ENCODE data around the gene BRD4.

The BRD4 gene

GRCh38 chr19:15374796-15375440 is 42.6 kb upstream of the BRD4 start:
- Histone ChIP-seq H3K79me2 (ENCODE audit: control insufficient read depth, low read length) (peaks cover 83% of the 10 kb centered on the region), H3K9me2 (replicated peaks; ENCODE audit: control insufficient read depth, low read length) (no peaks in the 10 kb centered on the region), H3K27ac (ENCODE audit: low read depth, low read length) (no peak overlapping the region), H3K9me3 (ENCODE audit: control insufficient read depth, insufficient read depth, low read length) (no peaks in the 10 kb centered on the region), H3K27me3 (ENCODE audit: control insufficient read depth, low read length) (no peaks in the 10 kb centered on the region), H3K36me3 (ENCODE audit: control insufficient read depth, low read length) (peaks cover 77% of the 10 kb centered on the region), H3K4me2 (ENCODE audit: low read length) (no peak overlapping the region), H3F3A (ENCODE audit: control insufficient read depth, insufficient read depth) (no peaks in the 10 kb centered on the region), H4K20me1 (ENCODE audit: control insufficient read depth, insufficient read depth, low read depth, low read length) (peaks cover 21% of the 10 kb centered on the region; the same call in 1 of the 2 replicates), H3K4me1 (ENCODE audit: control insufficient read depth, low read length) (peaks cover 21% of the 10 kb centered on the region), H3K4me3 (ENCODE audit: low read length) (no peak overlapping the region)
- TF ChIP-seq EZH2phosphoT487 (IDR thresholded peaks at IDR 0.05; ENCODE audit: borderline replicate concordance, low read length) = no peak

GRCh38 chr19:15374105-15374651 is 41.8 kb upstream of the BRD4 start:
- Histone ChIP-seq H3K4me2 (ENCODE audit: low read length) (no peak overlapping the region), H3K9me3 (ENCODE audit: control insufficient read depth, insufficient read depth, low read length) (no peaks in the 10 kb centered on the region), H3K9me2 (replicated peaks; ENCODE audit: control insufficient read depth, low read length) (no peaks in the 10 kb centered on the region), H3K4me1 (ENCODE audit: control insufficient read depth, low read length) (peaks cover 21% of the 10 kb centered on the region), H3K36me3 (ENCODE audit: control insufficient read depth, low read length) (peaks cover 85% of the 10 kb centered on the region), H3F3A (ENCODE audit: control insufficient read depth, insufficient read depth) (no peaks in the 10 kb centered on the region), H3K4me3 (ENCODE audit: low read length) (no peak overlapping the region), H4K20me1 (ENCODE audit: control insufficient read depth, insufficient read depth, low read depth, low read length) (peaks cover 21% of the 10 kb centered on the region; the same call in 1 of the 2 replicates), H3K27me3 (ENCODE audit: control insufficient read depth, low read length) (no peaks in the 10 kb centered on the region), H3K27ac (ENCODE audit: low read depth, low read length) (no peak overlapping the region), H3K79me2 (ENCODE audit: control insufficient read depth, low read length) (peaks cover 80% of the 10 kb centered on the region)
- TF ChIP-seq EZH2phosphoT487 (IDR thresholded peaks at IDR 0.05; ENCODE audit: borderline replicate concordance, low read length) (no peak), CTCF (IDR thresholded peaks at IDR 0.05; ENCODE audit: low read depth, low read length, poor library complexity, severe bottlenecking) (no peak)

DNA sequence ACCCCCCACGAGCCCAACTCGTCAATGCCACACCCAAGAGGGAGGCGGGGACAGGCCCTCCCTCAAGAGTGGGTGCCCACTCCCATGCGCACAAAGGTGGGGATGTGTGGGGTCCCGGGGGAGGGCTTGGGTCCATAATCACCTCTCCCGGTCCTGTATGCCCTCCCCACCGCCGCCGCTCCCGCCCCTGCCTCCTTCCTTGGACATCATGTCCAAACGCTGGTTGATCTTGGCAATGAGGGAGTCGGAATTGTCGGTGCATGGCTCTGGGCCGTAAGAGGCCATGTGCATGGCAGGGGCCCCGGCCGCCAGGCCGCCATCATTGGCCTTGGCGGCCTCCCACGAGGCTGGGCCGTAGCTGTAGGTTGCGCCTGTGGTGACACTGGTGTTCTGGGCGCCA is 41.3 kb upstream of the BRD4 start:
- Histone ChIP-seq H3K9me2 (replicated peaks; ENCODE audit: control insufficient read depth, low read length) (no peaks in the 10 kb centered on the region), H3K27me3 (ENCODE audit: control insufficient read depth, low read length) (no peaks in the 10 kb centered on the region), H3F3A (ENCODE audit: control insufficient read depth, insufficient read depth) (no peaks in the 10 kb centered on the region), H3K36me3 (ENCODE audit: control insufficient read depth, low read length) (peaks cover 88% of the 10 kb centered on the region), H3K79me2 (ENCODE audit: control insufficient read depth, low read length) (peaks cover 74% of the 10 kb centered on the region), H3K27ac (ENCODE audit: low read depth, low read length) (no peak overlapping the region), H3K4me2 (ENCODE audit: low read length) (no peak overlapping the region), H4K20me1 (ENCODE audit: control insufficient read depth, insufficient read depth, low read depth, low read length) (peaks cover 21% of the 10 kb centered on the region; the same call in 1 of the 2 replicates), H3K4me3 (ENCODE audit: low read length) (no peak overlapping the region), H3K9me3 (ENCODE audit: control insufficient read depth, insufficient read depth, low read length) (no peaks in the 10 kb centered on the region), H3K4me1 (ENCODE audit: control insufficient read depth, low read length) (peaks cover 21% of the 10 kb centered on the region)
- TF ChIP-seq CTCF (IDR thresholded peaks at IDR 0.05; ENCODE audit: low read depth, low read length, poor library complexity, severe bottlenecking) (no peak), EZH2phosphoT487 (IDR thresholded peaks at IDR 0.05; ENCODE audit: borderline replicate concordance, low read length) (no peak)

DNA sequence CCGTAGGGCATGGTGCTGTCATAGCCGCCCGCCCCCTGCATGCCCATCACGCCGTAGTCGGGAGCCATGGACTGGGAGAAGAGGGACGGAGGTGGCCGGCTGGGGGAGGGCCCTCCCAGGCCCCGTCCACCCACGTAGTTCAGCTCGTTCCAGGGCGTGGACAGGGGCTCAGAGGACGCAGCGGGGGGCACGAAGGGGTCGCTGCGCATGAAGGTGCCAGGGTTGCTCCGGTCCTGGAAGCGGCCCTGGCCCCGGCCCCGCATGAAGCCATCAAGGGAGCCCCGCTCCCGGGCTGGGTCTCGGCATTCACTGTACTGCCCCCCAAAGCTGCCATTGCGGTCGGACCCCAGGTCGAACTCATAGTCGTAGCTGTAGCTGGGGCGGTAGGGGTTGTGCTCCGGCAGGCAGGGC is 40.6 kb upstream of the BRD4 start:
- no peak for TF ChIP-seq CTCF (IDR thresholded peaks at IDR 0.05; ENCODE audit: low read depth, low read length, poor library complexity, severe bottlenecking)
- no peak for TF ChIP-seq EZH2phosphoT487 (IDR thresholded peaks at IDR 0.05; ENCODE audit: borderline replicate concordance, low read length)
- Histone ChIP-seq H4K20me1 (ENCODE audit: control insufficient read depth, insufficient read depth, low read depth, low read length) (peaks cover 21% of the 10 kb centered on the region; the same call in 1 of the 2 replicates), H3K4me1 (ENCODE audit: control insufficient read depth, low read length) (peaks cover 18% of the 10 kb centered on the region), H3K27ac (ENCODE audit: low read depth, low read length) (no peak overlapping the region), H3F3A (ENCODE audit: control insufficient read depth, insufficient read depth) (no peaks in the 10 kb centered on the region), H3K9me2 (replicated peaks; ENCODE audit: control insufficient read depth, low read length) (no peaks in the 10 kb centered on the region), H3K36me3 (ENCODE audit: control insufficient read depth, low read length) (peaks cover 89% of the 10 kb centered on the region), H3K4me2 (ENCODE audit: low read length) (no peak overlapping the region), H3K27me3 (ENCODE audit: control insufficient read depth, low read length) (no peaks in the 10 kb centered on the region), H3K9me3 (ENCODE audit: control insufficient read depth, insufficient read depth, low read length) (no peaks in the 10 kb centered on the region), H3K79me2 (ENCODE audit: control insufficient read depth, low read length) (peaks cover 67% of the 10 kb centered on the region), H3K4me3 (ENCODE audit: low read length) (no peak overlapping the region)

All from DOHH2 (cell line).